NCI-H2081 (cell line): ENCODE data around the gene KRTAP9-7.
"Not testable (repeated sequence)": the region's sequence is repeated elsewhere in the genome, so short reads cannot be mapped to it uniquely, and the experiment has no call there.

ENCODE experiments used
- DNase-seq, 2 experiments: peaks; one replicate each; lab custom pipeline; 2025; lab: John Stamatoyannopoulos, UW

KRTAP9-7 gene

GRCh38 chr17:41275648-41276190 lies at the start of gene KRTAP9-7:
KRTAP9-7 (plus strand) TSS chr17:41275698; CDS start chr17:41275698, 0 bp downstream.
- not testable (repeated sequence) for DNase-seq

- DNase-seq, result no peak
Observed at GRCh38 chr17:41226051-41226450, 49.4 kb upstream of the KRTAP9-7 start.

GRCh38 chr17:41226598-41227095 lies 48.9 kb upstream of the KRTAP9-7 start, which contains the start of gene KRTAP9-2:
KRTAP9-2 (plus strand) TSS chr17:41226648; CDS start chr17:41226655, 7 bp downstream.
- not testable (repeated sequence) for DNase-seq

GRCh38 chr17:41230094-41230493 lies 45.4 kb upstream of the KRTAP9-7 start:
- no peak for DNase-seq

- DNase-seq, result no peak
Observed at GRCh38 chr17:41231731-41232130, 43.8 kb upstream of the KRTAP9-7 start.

- DNase-seq, result not testable (repeated sequence)
Observed at GRCh38 chr17:41232399-41233105, 42.9 kb upstream of the KRTAP9-7 start, which contains the start of gene KRTAP9-3. KRTAP9-3 (plus strand) TSS chr17:41232449; CDS start chr17:41232502, 53 bp downstream.

- not testable (repeated sequence) for DNase-seq
Observed at GRCh38 chr17:41237116-41237515, 38.4 kb upstream of the KRTAP9-7 start.

GRCh38 chr17:41237949-41238437 lies 37.5 kb upstream of the KRTAP9-7 start, which contains the start of gene KRTAP9-8:
KRTAP9-8 (plus strand) TSS chr17:41237999; CDS start chr17:41238052, 53 bp downstream.
- not testable (repeated sequence) for DNase-seq

- DNase-seq, result not testable (repeated sequence)
Observed at GRCh38 chr17:41246995-41247787, 28.3 kb upstream of the KRTAP9-7 start.

- not testable (repeated sequence) for DNase-seq
Observed at GRCh38 chr17:41249637-41250240, 25.8 kb upstream of the KRTAP9-7 start, which contains the start of gene KRTAP9-4. KRTAP9-4 (plus strand) TSS chr17:41249687; CDS start chr17:41249721, 34 bp downstream.

- DNase-seq, result no peak
Observed at GRCh38 chr17:41251261-41251660, 24.2 kb upstream of the KRTAP9-7 start.

- no peak for DNase-seq
Observed at GRCh38 chr17:41254861-41255260, 20.6 kb upstream of the KRTAP9-7 start.

GRCh38 chr17:41255381-41256290 lies 19.9 kb upstream of the KRTAP9-7 start, which contains the start of gene KRTAP9-9:
KRTAP9-9 (plus strand) TSS chr17:41255384.
- not testable (repeated sequence) for DNase-seq

- no peak for DNase-seq
Observed at GRCh38 chr17:41256291-41256685, 19.2 kb upstream of the KRTAP9-7 start.

GRCh38 chr17:41258406-41258805 lies 17.1 kb upstream of the KRTAP9-7 start:
- no peak for DNase-seq

GRCh38 chr17:41263212-41263611 lies 12.3 kb upstream of the KRTAP9-7 start:
- DNase-seq, result no peak

- DNase-seq, result no peak
Observed at GRCh38 chr17:41264599-41264998, 10.9 kb upstream of the KRTAP9-7 start.

- DNase-seq, result no peak
Observed at GRCh38 chr17:41265078-41265477, 10.4 kb upstream of the KRTAP9-7 start, which contains the start of gene KRTAP9-6. KRTAP9-6 (plus strand) TSS chr17:41265378; CDS start chr17:41265378, 0 bp downstream.

GRCh38 chr17:41267711-41268110 lies 7.8 kb upstream of the KRTAP9-7 start:
- DNase-seq, result no peak

- DNase-seq, result not testable (repeated sequence)
Observed at GRCh38 chr17:41271323-41271722, 4.2 kb upstream of the KRTAP9-7 start.
